NCI-H2227 treated with DMSO at 0.1 percent for 48 hours (cell line): Measurements from ENCODE around the gene RSRC1.
"Not testable (repeated sequence)": the region's sequence is repeated elsewhere in the genome, so short reads cannot be mapped to it uniquely, and the experiment has no call there.

Source experiments
- DNase-seq: peaks from one replicate; lab custom pipeline; 2025; lab: John Stamatoyannopoulos, UW

Gene RSRC1

GRCh38 chr3:158404131-158404718 lies 294.3 kb downstream of the RSRC1 start:
- no peak for DNase-seq

- no peak for DNase-seq
These were observed 295.6 kb downstream of the RSRC1 start for GRCh38 chr3:158405507-158405906.

- no peak for DNase-seq
These were observed 298.1 kb downstream of the RSRC1 start for GRCh38 chr3:158407844-158408517.

GRCh38 chr3:158408518-158408897 lies 298.6 kb downstream of the RSRC1 start:
- not testable (repeated sequence) for DNase-seq

GRCh38 chr3:158418035-158418434 lies 308.1 kb downstream of the RSRC1 start:
- DNase-seq = no peak

- DNase-seq = no peak
These were observed 310.1 kb downstream of the RSRC1 start for GRCh38 chr3:158419820-158420653.

- no peak for DNase-seq
These were observed 310.9 kb downstream of the RSRC1 start for GRCh38 chr3:158420654-158421396.

- no peak for DNase-seq
These were observed 320.6 kb downstream of the RSRC1 start for GRCh38 chr3:158430448-158430847.

- DNase-seq = no peak
These were observed 321.1 kb downstream of the RSRC1 start for GRCh38 chr3:158430968-158431367.

- no peak for DNase-seq
These were observed 321.9 kb downstream of the RSRC1 start for GRCh38 chr3:158431829-158432228.

GRCh38 chr3:158434412-158435038 lies 324.6 kb downstream of the RSRC1 start:
- DNase-seq = peak; percentile 38

- DNase-seq = no peak
These were observed 333.7 kb downstream of the RSRC1 start for GRCh38 chr3:158443632-158444031.

GRCh38 chr3:158447408-158447807 lies 337.5 kb downstream of the RSRC1 start:
- DNase-seq = no peak

GRCh38 chr3:158451405-158452055 lies 341.6 kb downstream of the RSRC1 start:
- DNase-seq = no peak

- DNase-seq = no peak
These were observed 342.4 kb downstream of the RSRC1 start for GRCh38 chr3:158452334-158452733.

GRCh38 chr3:158453004-158453403 lies 343.1 kb downstream of the RSRC1 start:
- no peak for DNase-seq

- DNase-seq = no peak
These were observed 344.0 kb downstream of the RSRC1 start for GRCh38 chr3:158453865-158454264.

GRCh38 chr3:158455406-158455805 lies 345.5 kb downstream of the RSRC1 start:
- DNase-seq = no peak

- DNase-seq = no peak
These were observed 346.2 kb downstream of the RSRC1 start for GRCh38 chr3:158456114-158456513.

- no peak for DNase-seq
These were observed 348.6 kb downstream of the RSRC1 start for GRCh38 chr3:158458464-158458863.

- no peak for DNase-seq
These were observed 351.0 kb downstream of the RSRC1 start for GRCh38 chr3:158460926-158461325.
